Measurements from ENCODE around the gene FGD2. TPM values are rescaled to one million over a fixed set of nuclear protein-coding genes. Genes with fewer than 3 reads are reported as not detected.
A peak's percentile ranks its signal among the peaks of the same experiment; 100 is the strongest.
"Not testable (repeated sequence)": the region's sequence is repeated elsewhere in the genome, so short reads cannot be mapped to it uniquely, and the experiment has no call there.

FGD2 gene
- total RNA-seq, 2 donors from 2014 or later, result 15.1 to 15.5 TPM

- DNase-seq, result peak; percentile 71
- ATAC-seq, result peak; percentile 13 to 19
- intact Hi-C loops (cut with DNase I), result loop anchor here (5.0 kb wide), 1 partner anchor 97 kb away; the partner anchor contains the start of gene C6orf89 (in 2 of the 2)
These were observed 20.7 kb upstream of the FGD2 start for GRCh38 chr6:36984581-36985416.

DNA sequence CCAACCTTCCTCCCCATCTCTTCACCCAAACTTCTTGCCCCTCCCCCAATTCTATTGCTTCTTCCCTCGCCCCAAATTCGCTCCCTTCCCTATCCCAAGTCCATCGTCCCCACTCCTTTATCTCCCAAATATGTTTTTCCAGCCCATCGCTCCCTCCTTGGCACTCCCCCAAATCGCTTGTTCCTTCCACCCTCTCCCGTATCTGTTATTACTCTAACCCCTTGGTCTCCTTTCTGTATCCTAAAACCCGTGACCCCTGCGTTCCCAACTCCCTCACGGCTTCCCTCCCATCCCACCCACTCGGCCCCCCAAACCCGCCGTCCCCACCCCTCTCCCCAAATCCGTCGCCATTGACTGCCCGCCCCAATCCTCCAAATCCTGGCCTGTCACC lies 20.0 kb upstream of the FGD2 start:
- intact Hi-C loops (cut with DNase I), result no loop called here
- ATAC-seq (no peak), DNase-seq (no peak)

DNA sequence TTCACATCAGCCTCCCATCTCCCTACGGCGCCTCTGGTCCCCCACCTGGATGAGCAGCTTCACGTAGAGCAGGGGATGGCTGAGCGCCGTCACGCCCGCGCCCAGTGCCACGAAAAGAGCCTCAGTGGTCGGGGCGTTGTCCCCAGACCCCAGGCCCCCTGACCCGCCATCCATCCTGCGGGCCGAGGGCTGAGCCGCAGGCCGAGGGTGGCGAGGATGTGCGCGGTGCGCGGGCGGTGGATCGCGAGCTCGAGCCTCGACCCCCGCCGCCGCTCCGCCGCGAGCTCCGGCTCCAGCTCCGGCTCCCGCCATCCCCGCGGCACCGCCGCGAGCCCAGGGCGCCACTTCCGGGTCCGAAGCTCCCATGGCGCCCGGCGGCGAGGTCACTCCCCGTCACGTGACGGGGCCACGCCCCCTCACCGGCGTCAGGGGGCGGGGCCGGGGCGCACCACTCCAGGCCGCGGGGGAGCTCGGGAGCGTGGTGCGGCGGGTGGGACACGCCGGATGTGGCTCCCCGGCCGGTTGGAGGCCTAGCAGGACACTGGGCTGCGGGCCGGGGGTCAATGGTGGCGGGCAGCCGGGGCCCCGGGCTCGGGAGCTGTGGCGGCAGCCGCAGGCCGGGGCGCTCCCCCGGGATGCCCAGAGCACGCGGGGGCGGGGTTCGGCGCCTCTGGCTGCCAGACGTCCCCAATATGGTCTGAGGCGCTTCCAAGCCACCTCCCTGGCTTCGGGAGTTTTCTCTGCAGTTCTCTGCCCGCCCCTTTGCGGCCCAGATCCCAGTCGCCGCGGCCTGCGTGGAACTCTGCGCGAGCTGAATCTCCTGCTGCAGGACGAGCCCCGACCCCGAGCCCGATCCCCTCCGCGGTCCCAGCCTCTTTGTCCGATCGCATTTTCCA lies 19.4 kb upstream of the FGD2 start, which contains the start of gene MTCH1:
MTCH1 (minus strand) TSS at position 389 of the 896 bp plus-strand sequence; CDS start at position 366, 23 bp downstream.
- ATAC-seq (peak; percentile 95), DNase-seq (peak; percentile 94)
- intact Hi-C loops (cut with DNase I), result no loop called here

DNA sequence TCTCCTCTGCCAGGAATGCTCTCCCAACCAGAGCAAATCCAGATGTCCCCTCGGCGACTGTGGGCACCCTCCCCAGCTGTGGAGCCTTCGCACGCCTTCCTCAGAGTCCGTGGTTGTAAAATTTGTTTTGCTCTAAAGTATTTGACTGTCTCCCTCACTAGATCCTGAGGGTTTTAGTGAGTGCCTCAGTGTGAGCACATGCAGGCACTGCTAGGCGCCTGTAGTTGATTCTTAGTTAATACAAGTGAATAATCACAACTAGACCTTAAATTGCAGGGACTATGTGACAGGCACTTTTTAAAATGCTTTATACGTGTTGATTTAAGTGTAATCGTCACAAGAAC lies 18.8 kb upstream of the FGD2 start:
- intact Hi-C loops (cut with DNase I), result no loop called here
- no peak for ATAC-seq

GRCh38 chr6:36989264-36989663 lies 16.2 kb upstream of the FGD2 start:
- no peak for ATAC-seq
- intact Hi-C loops (cut with DNase I), result no loop called here
- DNase-seq, result no peak

More for the DNA sequence above, 18.8 kb upstream of the FGD2 start:
- DNase-seq, result no peak

DNA sequence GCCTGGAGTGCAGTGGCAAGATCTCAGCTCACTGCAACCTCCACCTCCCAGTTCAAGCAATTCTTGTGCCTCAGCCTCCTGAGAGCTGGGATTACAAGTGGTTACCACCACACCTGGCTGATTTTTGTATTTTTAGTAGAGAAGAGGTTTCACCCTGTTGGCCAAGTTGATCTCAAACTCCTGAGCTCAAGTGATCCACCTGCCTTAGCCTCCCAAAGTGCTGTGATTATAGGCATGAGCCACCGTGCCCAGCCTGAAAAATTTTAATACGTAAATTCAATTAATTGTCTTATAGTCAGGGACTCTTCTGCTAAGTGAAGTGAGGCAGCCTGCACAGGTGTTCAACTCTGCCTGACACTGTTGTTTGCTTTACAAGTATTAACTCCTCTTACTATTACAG lies 15.1 kb upstream of the FGD2 start:
- ATAC-seq; DNase-seq; intact Hi-C loops (cut with DNase I): not testable (repeated sequence)

DNA sequence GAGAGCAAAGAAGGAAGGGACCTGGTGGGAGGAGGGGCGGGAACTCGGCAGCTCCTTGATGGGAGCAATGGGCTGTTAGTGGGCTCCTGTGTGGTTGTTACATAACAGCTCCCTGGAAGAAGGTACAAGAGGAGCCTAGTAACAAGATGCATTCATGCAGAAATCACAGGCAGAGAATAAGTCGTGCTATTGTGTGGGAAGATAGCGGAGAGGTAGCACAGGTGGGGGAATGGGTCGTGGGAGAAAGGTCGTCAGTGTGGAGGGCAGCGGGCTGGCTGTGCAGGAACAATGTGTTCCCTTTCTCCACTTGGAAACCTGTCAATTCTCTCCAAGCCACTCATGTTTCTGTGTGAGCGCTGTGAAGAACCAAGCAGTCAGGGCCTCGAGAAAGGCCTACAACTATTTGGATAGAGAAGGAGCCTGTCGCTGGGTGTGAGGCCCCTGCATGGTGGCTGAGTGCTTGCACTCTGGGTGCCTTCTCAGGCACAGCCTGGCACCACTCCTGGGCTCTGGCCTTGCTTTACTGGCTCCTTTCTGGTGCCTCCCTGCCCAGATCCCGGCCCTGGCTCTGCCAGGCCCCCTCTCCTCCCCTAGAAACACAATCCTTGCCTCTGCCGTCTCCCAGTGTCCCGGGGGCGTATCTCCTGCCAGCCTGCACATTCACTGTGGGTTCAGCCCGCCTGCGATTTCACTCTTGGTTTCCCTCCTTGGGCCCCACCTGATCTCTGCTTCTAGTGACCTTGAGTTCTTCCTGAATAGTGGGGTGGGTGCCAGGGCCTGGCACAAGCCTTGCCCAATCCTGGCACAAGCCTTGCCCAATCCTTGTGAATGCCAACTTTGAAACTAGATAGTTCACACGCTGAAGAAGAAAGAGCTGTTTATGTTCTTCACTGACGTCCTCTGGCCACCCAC lies 7.4 kb upstream of the FGD2 start:
- DNase-seq, result peak; percentile 65
- intact Hi-C loops (cut with DNase I), result no loop called here
- ATAC-seq, result peak; percentile 82 to 88

DNA sequence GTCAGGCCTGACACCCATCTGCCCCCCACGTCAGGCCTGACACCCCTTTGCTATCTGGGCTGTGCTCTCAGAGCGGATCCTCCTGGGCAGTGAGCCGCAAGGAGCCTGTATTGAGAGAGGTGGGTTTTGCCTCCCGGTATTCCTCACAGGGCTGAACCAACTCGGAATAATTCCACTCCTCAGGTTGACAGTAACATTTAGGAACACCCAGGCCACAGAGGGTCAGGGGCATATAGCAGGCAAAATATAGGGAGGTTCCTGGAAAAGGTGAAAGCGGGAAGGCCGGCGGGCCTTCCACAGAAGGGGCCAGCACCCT lies 6.8 kb upstream of the FGD2 start:
- ATAC-seq (peak in 1 of 2 donors; percentile 72), DNase-seq (no peak)
- intact Hi-C loops (cut with DNase I), result no loop called here

DNA sequence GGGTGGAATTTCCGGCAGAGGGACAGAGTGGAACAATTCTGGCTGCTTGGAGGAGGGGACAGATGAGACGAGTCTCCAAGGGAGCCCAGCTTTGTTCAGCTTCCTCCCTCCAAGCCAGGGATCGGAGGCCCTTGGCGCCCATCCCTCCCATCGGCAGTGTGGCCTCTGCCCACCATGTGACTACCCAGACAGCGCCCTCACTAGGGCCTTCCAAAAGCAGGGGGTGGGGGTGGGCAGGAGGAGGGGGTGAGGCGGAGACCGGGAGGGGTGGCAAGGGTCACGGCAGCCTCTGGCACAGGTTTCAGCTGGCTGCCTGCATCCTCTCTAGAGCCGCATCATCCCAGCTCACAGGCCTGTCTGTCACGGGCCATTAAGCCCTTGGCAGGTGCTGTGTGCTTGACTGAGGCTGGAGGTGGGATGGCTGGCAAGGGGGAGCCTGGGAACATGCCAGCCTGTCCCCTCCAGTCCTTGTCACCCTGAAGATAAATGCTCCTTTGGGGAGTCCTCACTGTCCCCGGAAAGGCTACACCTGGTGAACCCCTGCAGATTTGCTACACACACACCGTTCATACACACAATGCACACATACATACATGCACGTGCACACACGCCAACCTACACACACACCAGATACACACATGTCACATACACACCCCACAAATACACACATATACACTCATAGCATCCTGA lies 6.2 kb upstream of the FGD2 start:
- intact Hi-C loops (cut with DNase I), result no loop called here
- ATAC-seq (peak; percentile 5 to 25), DNase-seq (no peak)

- intact Hi-C loops (cut with DNase I), result no loop called here
- ATAC-seq (no peak), DNase-seq (no peak)
These were observed 5.7 kb upstream of the FGD2 start for GRCh38 chr6:36999751-37000125.

GRCh38 chr6:37004044-37004980 lies 1.1 kb upstream of the FGD2 start:
- no peak for DNase-seq
- ATAC-seq, result no peak
- intact Hi-C loops (cut with DNase I), result no loop called here

DNA sequence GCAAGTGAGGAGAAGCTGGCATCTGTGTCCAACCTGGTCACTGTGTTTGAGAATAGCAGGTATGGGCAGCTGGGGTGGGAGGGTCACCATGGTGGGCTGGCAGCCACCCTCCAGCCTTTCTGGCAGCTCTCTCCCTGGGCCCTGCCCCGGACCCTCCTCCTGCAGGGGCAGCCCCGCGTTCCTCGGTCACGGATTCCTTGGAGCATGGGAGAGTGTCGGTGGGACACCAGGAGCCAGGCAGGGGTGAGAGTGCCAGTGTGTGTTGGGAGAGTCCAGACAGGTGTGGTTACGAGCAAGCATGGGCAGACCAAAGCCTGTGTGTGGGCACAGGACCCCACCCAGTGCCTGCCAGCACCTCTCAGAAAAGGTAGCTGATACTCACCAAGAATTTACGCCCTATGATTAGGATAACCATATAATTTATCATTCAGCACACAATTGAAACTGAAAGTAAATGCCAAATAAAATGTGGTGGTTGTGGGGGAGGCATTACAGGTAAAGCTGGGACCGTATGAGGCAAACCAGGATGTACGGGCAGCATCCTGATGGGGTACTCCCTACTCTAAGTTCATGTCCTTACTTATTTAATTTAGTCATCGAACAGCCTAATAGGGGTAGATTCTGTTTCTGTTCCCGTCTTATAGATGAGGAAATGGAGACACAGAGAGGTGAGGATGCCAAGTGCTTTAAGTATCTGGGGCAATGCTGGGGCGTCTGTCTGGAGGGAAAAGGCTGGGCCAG lies 542 bp downstream of the FGD2 start:
- intact Hi-C loops (cut with DNase I), result no loop called here
- no peak for DNase-seq
- no peak for ATAC-seq

DNA sequence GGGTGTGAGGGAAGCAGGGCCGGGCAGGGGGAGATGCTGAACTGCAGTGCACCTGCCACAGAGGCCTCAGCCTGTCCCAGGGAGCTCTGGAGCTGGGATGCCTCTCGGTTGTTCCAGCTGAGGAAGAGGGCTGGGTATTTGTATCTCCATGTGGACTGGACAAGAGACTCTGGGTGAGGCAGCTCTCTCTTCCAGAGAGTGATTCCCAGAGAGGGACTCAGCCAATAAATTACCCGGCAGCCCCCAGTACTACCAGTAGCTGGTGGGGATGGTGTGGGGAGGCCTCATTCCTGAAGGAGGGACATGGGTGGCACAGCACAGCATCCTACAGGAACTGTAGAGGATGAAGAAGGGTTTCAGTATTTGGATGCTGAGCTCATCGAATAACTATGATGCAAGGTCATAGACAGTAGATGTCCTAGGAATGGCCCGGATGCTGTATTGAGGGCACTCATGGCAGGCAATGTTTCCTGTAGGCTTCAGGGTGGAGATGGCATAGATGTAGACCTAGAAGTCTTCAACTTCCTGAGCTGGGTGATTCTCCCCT lies 1.4 kb downstream of the FGD2 start:
- ATAC-seq (peak in 1 of 2 donors; percentile 41), DNase-seq (no peak)
- intact Hi-C loops (cut with DNase I), result no loop called here

GRCh38 chr6:37007340-37008043 lies 2.0 kb downstream of the FGD2 start:
- intact Hi-C loops (cut with DNase I), result no loop called here
- no peak for DNase-seq
- ATAC-seq, result peak; percentile 51 to 53

DNA sequence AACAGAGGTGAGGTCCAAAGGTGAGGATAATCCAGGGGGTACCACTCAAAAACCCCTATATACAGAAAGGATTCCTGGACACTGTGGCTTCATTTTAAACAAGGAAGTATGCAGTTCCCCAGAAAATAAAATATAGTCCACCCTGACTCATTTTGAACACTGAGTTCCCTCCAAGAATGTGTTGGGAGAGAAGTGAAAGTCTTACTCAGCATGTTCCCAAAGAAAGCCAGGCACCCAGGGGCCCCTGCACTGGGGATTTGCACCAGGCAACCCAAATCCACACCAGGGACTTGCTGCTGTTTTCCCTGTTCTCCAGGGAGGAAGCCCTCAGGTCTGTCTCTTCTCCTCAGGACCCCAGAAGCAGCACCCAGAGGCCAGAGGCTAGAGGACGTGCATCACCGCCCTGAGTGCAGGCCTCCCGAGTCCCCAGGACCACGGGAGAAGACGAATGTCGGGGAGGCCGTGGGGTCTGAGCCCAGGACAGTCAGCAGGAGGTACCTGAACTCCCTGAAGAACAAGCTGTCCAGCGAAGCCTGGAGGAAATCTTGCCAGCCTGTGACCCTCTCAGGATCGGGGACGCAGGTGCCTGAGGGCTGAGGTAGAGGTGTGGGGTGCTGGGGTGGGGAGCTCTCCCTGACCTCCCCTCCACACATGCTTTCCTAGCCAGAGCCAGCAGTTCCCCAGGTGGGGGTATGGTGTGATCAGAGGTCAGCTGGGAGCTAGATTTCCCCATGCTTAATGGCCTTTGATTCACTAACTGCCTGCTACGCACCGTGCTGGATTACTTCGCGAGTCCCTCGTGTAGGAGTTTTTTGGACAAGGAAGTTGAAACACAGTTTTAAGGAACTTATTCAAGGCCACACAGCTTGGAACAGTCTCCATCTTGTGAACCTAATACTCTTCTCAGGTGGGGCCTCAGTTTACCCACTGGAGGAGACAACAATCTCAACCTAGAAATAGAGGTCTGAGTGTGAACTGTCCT lies 3.3 kb downstream of the FGD2 start:
- peak; percentile 34 to 46 for ATAC-seq
- DNase-seq, result no peak
- intact Hi-C loops (cut with DNase I), result no loop called here

Data from left cardiac atrium (tissue), 4 donors.